Dermis blood vessel endothelial cell (primary cell): ENCODE measurements around the gene LRIT2. TPM values are rescaled to one million over a fixed set of nuclear protein-coding genes. Genes with fewer than 3 reads are reported as not detected.
A peak's percentile ranks its signal among the peaks of the same experiment; 100 is the strongest.

ENCODE experiments used
- DNase-seq: peaks from one replicate; pipeline ENCODE4 v3.0.0; 2010
- total RNA-seq: library from RNA; depleted of rRNA; stranded (reverse); fragments of >200 nt; gene quantifications from 2 replicates; pipeline ENCODE4 v1.2.3, GENCODE V29; 2014

LRIT2 gene
- total RNA-seq, 1 donor from 2014 or later: not detected

DNA sequence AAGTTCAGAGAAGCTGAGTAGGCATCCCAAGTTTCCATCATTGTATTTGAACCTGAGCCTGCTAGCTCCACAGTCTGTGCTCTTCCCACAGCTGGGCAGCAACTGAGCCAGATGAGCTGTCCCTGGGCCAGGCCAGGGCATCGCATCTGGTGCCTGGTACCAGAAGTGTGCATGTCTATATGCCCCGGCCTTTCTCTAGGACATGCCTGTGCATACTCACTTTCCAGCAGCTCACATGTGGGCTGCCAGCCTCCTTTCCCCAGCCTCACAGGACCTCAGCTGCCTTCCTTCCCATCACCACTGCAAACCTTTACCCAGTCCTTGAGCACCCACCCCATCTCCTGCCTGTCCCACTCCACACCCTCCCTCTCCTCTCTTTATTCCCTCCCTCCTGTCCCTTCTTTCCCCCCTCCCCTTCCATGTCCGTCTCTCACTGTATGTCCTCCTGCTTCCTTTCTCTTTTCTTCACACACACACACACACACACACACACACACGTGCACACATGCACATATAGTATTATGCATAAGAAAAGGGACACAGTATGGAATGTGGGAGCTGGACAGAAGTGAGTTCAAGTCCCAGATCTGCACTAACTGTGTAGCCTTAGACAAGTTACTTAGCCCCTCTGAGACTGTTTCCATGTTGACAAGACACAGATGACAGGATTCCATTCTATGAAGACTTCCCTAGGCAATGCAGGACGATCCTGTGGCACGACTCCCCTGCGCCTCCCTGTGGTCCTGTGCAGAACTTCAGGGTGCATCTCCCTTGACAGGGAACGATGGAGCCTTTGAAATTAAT, 20.1 kb downstream of the LRIT2 start:
- DNase-seq: peak; percentile 66

DNA sequence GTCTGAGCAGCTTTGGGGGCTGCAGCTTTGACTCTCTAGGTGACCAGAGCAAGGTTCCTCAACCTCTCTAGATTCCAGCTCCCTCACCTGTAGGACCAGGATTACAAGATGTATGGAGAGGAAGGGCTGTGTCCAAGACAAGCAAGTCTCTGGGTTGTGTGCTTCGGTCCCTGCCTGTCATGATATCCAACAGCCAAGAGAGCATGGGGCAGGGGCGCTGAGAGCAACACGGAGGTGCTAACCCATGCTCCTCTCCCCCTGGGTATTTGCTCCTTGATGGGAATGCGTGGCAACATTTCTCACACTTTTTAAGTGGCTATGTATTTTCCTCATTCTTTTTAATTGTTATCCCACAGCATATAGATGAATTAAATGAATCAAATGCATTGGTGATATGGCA, 20.7 kb downstream of the LRIT2 start:
- DNase-seq: no peak

- peak; percentile 19 for DNase-seq
These were observed 21.2 kb downstream of the LRIT2 start for GRCh38 chr10:84204122-84204521.

DNA sequence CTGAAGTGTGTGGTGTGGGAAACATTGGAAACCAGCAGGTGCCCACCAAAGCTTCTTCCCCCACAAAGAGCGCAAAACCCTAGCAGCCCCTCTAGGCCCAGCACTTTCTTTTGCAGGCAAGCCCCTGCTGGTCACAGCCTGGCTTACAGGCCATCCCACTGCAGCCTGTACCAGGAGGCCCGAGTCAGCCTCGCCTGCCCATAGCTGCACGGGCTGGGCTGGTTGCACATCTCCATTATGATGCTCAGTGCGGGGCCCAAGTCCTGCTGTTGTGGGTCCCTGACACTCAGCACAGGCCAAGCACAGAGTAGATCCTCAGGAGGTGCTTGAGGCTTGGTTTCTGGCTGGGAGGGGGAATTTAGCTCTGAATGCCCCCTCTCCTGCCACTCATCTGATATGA, 23.0 kb downstream of the LRIT2 start:
- DNase-seq: no peak

- no peak for DNase-seq
These were observed 23.7 kb downstream of the LRIT2 start for GRCh38 chr10:84201682-84202081.

DNA sequence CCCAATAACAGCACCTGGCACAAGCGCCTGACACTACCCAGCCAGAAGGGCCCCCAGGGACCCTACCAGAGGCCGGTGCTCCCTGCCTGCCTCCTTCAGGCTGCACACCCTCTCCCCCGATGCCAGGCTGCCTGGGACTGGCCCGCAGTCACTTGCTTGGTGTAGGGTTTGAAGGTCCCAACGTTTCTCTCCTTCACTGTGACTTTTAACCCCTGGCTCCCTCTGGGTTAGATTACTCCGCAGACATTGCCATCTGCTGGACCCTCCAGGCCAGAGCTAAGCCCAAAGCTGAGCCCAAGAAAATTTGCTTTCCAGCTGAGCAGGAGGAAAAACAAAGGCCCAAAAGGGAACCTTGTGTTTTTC, 24.1 kb downstream of the LRIT2 start:
- DNase-seq: no peak

- DNase-seq: no peak
These were observed 24.7 kb downstream of the LRIT2 start for GRCh38 chr10:84200537-84201243.

DNA sequence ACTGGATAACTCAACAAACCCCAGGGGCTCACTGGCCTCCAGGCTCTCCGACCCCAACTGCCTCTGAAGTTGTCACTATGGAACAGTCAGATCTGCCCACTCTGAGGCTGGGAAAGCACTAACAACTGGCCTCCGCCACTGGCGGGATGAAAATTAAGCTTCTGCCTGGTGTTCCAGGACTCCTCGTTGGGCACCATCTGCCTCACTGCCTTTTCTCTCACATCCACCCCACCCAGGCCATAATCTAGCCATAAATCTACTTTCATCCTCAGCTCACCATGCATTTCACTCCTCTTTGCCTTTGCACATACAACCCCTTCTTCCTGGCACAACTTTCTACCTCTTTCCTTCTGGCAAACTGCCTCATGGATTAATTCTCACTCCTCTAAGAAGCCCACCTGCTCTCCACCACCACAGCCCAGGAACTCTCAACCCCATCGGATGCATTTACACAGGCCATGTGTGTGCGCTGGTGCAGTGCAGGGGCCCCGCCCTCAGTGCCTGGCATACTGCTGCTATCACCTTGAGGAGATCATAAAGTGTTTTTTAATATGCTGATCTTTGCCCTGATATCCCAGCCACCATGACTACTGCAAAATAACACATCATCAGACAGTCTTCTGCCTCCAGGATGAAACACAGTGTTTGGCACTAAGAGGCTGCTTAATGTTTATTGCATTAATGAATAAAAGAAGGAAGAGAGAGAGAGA, 27.0 kb downstream of the LRIT2 start:
- no peak for DNase-seq

GRCh38 chr10:84197643-84198042, 27.7 kb downstream of the LRIT2 start:
- DNase-seq: no peak

GRCh38 chr10:84196941-84197340, 28.4 kb downstream of the LRIT2 start:
- no peak for DNase-seq

DNA sequence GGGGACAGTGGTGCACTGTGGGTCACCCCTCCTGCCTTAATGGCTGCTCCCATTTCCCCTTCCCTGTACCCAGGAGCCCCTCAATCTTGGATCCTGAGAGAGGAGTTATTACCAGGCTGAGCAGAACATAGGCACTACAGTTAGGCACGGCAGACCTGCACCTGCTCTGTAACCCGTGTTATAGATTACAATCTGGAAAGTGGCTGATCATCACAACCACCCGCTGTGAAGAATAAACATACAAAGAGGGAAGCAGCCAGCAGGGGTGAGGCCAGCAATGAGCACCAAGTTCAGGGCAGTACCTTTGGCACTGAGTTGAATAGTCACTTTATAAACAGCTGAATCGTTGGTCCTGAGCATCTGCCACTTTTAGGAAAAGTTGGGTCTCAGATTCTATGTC, 29.3 kb downstream of the LRIT2 start:
- DNase-seq: no peak

DNA sequence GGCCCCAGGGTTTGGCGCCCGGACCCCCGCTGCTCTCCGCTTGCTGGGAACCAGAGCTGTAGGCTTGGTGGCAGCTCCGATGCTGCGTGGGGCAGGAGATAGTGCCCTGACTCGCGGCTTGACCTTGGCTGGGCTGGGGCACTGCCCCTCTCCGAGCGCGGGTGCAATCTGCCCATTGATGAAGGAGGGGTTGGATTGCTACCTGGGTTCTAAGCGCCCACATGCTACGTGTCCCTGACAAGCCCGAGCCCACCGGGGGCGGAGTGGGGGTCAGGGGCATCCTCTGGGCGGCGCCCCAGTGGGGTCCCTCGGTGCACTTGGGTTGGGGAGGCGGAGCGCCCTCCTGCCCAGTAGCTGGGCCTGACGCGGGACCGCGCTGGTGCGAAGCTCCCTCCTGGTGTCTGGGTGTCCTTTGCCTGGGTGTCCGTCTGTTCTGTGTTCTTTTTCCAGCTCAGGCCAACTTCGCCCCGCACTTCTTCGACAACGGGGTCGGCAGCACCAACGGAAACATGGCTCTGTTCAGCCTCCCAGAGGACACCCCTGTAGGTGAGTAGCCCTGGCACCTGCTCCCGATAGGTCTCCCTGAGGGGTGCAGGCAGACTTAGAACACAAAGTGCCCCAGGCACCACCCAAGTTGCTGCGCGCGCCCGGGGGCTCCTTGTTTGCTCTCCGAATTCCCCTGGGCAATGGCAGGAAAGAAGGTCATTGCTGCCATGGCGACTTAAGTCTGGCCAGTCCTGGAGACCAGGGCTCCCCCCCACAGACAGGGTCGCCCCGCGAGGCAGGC, 30.1 kb downstream of the LRIT2 start:
- no peak for DNase-seq

- DNase-seq: peak; percentile 7
These were observed 30.8 kb downstream of the LRIT2 start, which contains the start of gene CDHR1 for GRCh38 chr10:84194424-84195043. Gene CDHR1 (plus strand): TSS chr10:84194537. CDS start chr10:84194761, 224 bp downstream.

- DNase-seq: no peak
These were observed 31.4 kb downstream of the LRIT2 start for GRCh38 chr10:84193846-84194423.

- no peak for DNase-seq
These were observed 32.0 kb downstream of the LRIT2 start for GRCh38 chr10:84193327-84193726.

DNA sequence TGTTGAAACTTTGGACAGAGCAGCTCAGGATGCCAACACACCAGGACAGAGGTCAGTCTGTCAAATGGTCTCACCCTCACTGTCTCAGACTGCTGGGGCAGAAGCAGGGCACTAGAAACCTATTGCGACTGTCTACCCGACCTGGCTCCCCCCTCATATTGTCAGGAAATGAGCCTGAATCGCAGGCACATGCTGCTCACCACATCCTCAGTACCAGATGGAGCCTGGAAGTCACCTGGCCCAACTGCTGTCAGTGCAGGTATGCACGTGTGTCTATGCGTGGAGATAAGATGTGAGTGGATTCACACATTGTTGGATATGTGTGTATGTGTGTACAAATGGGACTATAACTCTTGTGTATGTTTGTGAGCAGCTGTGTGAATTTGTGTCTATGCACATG, 34.2 kb downstream of the LRIT2 start:
- no peak for DNase-seq

- DNase-seq: no peak
These were observed 34.7 kb downstream of the LRIT2 start for GRCh38 chr10:84190621-84191020.

DNA sequence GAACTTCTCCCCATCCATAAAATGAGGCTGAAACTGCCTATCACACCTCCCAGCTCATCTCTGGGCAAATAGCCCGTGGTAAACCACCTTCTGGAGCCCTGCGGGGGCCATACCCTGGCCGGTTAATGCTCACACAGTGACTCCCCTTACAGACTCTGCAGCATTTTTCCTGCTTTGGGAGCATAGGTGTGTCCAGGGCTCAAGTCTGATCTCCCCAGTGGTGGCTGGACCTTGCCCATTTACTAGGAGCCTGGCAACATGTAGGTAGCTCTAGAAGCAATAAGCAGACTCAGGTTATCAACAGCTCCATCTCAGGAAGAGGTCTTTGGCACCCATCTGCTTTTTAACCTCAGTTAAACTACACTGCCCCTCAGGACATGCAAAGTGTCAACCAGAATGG, 36.5 kb downstream of the LRIT2 start:
- DNase-seq: no peak

GRCh38 chr10:84185526-84186175, 39.7 kb downstream of the LRIT2 start:
- no peak for DNase-seq

- no peak for DNase-seq
These were observed 40.8 kb downstream of the LRIT2 start for GRCh38 chr10:84184517-84184916.

- no peak for DNase-seq
These were observed 43.7 kb downstream of the LRIT2 start for GRCh38 chr10:84181631-84182030.
